HTR-8/SVneo (cell line): ENCODE results near the gene CDCA7L.
"Not testable (repeated sequence)": the region's sequence is repeated elsewhere in the genome, so short reads cannot be mapped to it uniquely, and the experiment has no call there.

Experiments used
- DNase-seq: peaks from one replicate; pipeline ENCODE4 v3.0.0; 2011; ENCODE audit warnings: low spot score, mixed read lengths; ENCODE audit not compliant: insufficient read length
- FAIRE-seq: peaks from 2 replicates; lab custom pipeline; 2011; peaks lifted over from hg19 to GRCh38; lab: Jason Lieb, UNC

The CDCA7L gene

DNA sequence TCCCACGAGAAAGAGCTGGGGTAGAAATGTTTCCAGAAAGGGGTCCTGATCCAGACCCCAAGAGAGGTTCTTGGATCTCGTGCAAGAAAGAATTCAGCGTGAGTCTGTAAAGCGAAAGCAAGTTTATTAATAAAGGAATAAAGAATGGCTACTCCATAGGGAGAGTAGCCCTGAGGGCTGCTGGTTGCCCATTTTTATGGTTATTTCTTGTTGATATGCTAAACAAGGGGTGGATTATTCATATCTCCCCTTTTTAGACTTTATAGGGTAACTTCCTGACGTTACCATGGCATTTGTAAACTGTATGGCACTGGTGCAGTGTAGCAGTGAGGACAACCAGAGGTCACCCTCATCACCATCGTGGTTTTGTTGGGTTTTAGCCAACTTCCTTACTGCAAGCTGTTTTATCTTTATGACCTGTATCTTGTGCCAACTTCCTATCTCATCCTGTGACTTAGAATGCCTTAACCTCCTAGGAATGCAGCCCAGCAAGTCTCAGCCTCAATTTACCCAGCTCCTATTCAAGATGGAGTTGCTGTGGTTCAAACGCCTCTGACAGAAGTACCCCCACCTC lies 80.0 kb downstream of the CDCA7L start:
- DNase-seq, FAIRE-seq: not testable (repeated sequence)

- FAIRE-seq (no peak), DNase-seq (no peak)
These were observed 94.1 kb downstream of the CDCA7L start for GRCh38 chr7:21851559-21851967.
